GM12878 (cell line): ENCODE data around the gene TMEM217. TPM values are rescaled to one million over a fixed set of nuclear protein-coding genes. Genes with fewer than 3 reads are reported as not detected.

Experiments used
- BACH1 ChIP-seq: fragments of 450-650 bp; IDR thresholded peaks from 2 replicates; pipeline ENCODE4 v1.6.1; 2017; ENCODE audit warnings: mild to moderate bottlenecking, borderline replicate concordance
- CEBPB ChIP-seq, 2 experiments: fragments of 150-350 bp in 1 of 2; IDR thresholded peaks; 2 replicates each; pipeline ENCODE4 v1.6.1; 2012 to 2014; ENCODE audit warnings: low read depth in 2 of 2, low read length in 2 of 2, borderline replicate concordance in 1 of 2, inconsistent platforms in 1 of 2
- ETV6 ChIP-seq, 2 experiments: fragments of 450-650 bp in 1 of 2; IDR thresholded peaks in 1 of 2; conservative IDR thresholded peaks in 1 of 2; 2 replicates each; pipeline ENCODE4 v1.6.1; 2014; ENCODE audit warnings: antibody characterized with exemption in 1 of 2, borderline replicate concordance in 1 of 2, low read depth in 1 of 2, mild to moderate bottlenecking in 1 of 2, moderate library complexity in 1 of 2
- GATAD2B ChIP-seq: fragments of 450-650 bp; conservative IDR thresholded peaks from 2 replicates; pipeline ENCODE4 v1.6.1; 2017; ENCODE audit warnings: low read depth, mild to moderate bottlenecking, moderate library complexity
- MEF2A ChIP-seq: IDR thresholded peaks from 2 replicates; pipeline ENCODE4 v1.6.1; 2011; ENCODE audit warnings: low read depth, mild to moderate bottlenecking, low read length, moderate library complexity; ENCODE audit not compliant: insufficient read depth
- POLR2A ChIP-seq: IDR thresholded peaks from 2 replicates; pipeline ENCODE4 v1.6.1; 2011; ENCODE audit warnings: low read depth, mild to moderate bottlenecking, low read length
- POU2F2 ChIP-seq: IDR thresholded peaks from 3 replicates; pipeline ENCODE4 v1.6.1; 2011; ENCODE audit warnings: low read depth, mild to moderate bottlenecking, low read length, borderline replicate concordance
- PRDM15 ChIP-seq: fragments of 450-650 bp; formaldehyde crosslinking; IDR thresholded peaks from 2 replicates; pipeline ENCODE4 v1.4.0; 2020; ENCODE audit warnings: mild to moderate bottlenecking, moderate library complexity
- RAD51 ChIP-seq: fragments of 450-650 bp; IDR thresholded peaks from 2 replicates; pipeline ENCODE4 v1.6.1; 2016; ENCODE audit warnings: moderate library complexity, mild to moderate bottlenecking, inconsistent platforms
- SIN3A ChIP-seq: IDR thresholded peaks from 2 replicates; pipeline ENCODE4 v1.6.1; 2012; ENCODE audit warnings: low read depth, low read length, improper control_type of control experiment
- SMAD5 ChIP-seq: IDR thresholded peaks from 2 replicates; pipeline ENCODE4 v1.6.1; 2016; ENCODE audit warnings: antibody characterized with exemption, low read depth
- SPI1 ChIP-seq: IDR thresholded peaks from 2 replicates; pipeline ENCODE4 v1.6.1; 2011; ENCODE audit warnings: low read depth, mild to moderate bottlenecking, low read length, moderate library complexity, borderline replicate concordance; ENCODE audit not compliant: insufficient read depth
- TAF1 ChIP-seq: IDR thresholded peaks from 2 replicates; pipeline ENCODE4 v1.6.1; 2011; ENCODE audit warnings: mild to moderate bottlenecking, low read depth, low read length, borderline replicate concordance
- WRNIP1 ChIP-seq: IDR thresholded peaks from 2 replicates; pipeline ENCODE4 v1.6.1; 2011; ENCODE audit warnings: low read depth, low read length, improper control_type of control experiment, borderline replicate concordance
- ZNF217 ChIP-seq: fragments of 450-650 bp; IDR thresholded peaks from 2 replicates; pipeline ENCODE4 v1.6.1; 2017; ENCODE audit warnings: antibody characterized with exemption, mild to moderate bottlenecking
- polyA plus RNA-seq, 11 experiments: library from polyadenylated mRNA; depleted of rRNA in 4 of 11; unstranded in 6 of 11; stranded (reverse) in 5 of 11; fragments of >200 nt; fragmentation: Nextera tagmentation in 4 of 11; fragmentation: Illumina TruSeq in 1 of 11; extraction: Ambion mirVana in 4 of 11; extraction: Trizol in 1 of 11; gene quantifications; 1 replicate in 1 of 11; 2 replicates in 10 of 11; pipeline versions ENCODE4 v1.2.1 to v1.2.3, GENCODE V29; 2011 to 2016; ENCODE audit warnings: inconsistent platforms in 2 of 11, missing spikeins in 2 of 11, low read depth in 1 of 11
- total RNA-seq, 4 experiments: library from RNA; depleted of rRNA in 3 of 4; stranded (reverse); fragments of >200 nt in 3 of 4; fragmentation: Illumina TruSeq in 1 of 4; extraction: Trizol in 1 of 4; gene quantifications; 2 replicates each; pipeline versions ENCODE4 v1.2.1 to v1.2.3, GENCODE V29; 2013 to 2021
- TF ChIP-seq, protein P1 (sequence below): fragments of 450-650 bp; IDR thresholded peaks from 2 replicates; pipeline ENCODE4 v1.6.1; 2018; ENCODE audit warnings: borderline replicate concordance, mild to moderate bottlenecking; ENCODE audit not compliant: partially characterized antibody
- TF ChIP-seq, protein P2 (sequence below): fragments of 450-650 bp; conservative IDR thresholded peaks from 2 replicates; pipeline ENCODE4 v1.6.1; 2017; ENCODE audit warnings: mild to moderate bottlenecking, moderate library complexity
- TF ChIP-seq, protein P3 (sequence below): IDR thresholded peaks from 2 replicates; pipeline ENCODE4 v1.6.1; 2011; ENCODE audit warnings: borderline replicate concordance, low read depth, mild to moderate bottlenecking, moderate library complexity, low read length; ENCODE audit not compliant: insufficient read depth, poor library complexity, severe bottlenecking

The TMEM217 gene
- total and polyA plus RNA-seq, 10 of the 15 experiments (the other 5 are each of a cell fraction or from before 2014, with no cell fraction given): 1.3 to 4.5 (median 2.3) TPM

GRCh38 chr6:37257634-37258404 lies at the start of gene TMEM217, which contains the start of gene TBC1D22B (continued):
- TF ChIP-seq, protein P1, sequence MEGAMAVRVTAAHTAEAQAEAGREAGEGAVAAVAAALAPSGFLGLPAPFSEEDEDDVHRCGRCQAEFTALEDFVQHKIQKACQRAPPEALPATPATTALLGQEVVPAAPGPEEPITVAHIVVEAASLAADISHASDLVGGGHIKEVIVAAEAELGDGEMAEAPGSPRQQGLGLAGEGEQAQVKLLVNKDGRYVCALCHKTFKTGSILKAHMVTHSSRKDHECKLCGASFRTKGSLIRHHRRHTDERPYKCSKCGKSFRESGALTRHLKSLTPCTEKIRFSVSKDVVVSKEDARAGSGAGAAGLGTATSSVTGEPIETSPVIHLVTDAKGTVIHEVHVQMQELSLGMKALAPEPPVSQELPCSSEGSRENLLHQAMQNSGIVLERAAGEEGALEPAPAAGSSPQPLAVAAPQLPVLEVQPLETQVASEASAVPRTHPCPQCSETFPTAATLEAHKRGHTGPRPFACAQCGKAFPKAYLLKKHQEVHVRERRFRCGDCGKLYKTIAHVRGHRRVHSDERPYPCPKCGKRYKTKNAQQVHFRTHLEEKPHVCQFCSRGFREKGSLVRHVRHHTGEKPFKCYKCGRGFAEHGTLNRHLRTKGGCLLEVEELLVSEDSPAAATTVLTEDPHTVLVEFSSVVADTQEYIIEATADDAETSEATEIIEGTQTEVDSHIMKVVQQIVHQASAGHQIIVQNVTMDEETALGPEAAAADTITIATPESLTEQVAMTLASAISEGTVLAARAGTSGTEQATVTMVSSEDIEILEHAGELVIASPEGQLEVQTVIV: no peak
- peak; percentile 70 for TF ChIP-seq GATAD2B
- TF ChIP-seq POU2F2: 0 out of 3 replicates have a peak, but pooled peaks have one; percentile 9
- TF ChIP-seq, protein P2, sequence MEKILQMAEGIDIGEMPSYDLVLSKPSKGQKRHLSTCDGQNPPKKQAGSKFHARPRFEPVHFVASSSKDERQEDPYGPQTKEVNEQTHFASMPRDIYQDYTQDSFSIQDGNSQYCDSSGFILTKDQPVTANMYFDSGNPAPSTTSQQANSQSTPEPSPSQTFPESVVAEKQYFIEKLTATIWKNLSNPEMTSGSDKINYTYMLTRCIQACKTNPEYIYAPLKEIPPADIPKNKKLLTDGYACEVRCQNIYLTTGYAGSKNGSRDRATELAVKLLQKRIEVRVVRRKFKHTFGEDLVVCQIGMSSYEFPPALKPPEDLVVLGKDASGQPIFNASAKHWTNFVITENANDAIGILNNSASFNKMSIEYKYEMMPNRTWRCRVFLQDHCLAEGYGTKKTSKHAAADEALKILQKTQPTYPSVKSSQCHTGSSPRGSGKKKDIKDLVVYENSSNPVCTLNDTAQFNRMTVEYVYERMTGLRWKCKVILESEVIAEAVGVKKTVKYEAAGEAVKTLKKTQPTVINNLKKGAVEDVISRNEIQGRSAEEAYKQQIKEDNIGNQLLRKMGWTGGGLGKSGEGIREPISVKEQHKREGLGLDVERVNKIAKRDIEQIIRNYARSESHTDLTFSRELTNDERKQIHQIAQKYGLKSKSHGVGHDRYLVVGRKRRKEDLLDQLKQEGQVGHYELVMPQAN: peak; percentile 68
- TF ChIP-seq TAF1: peak; percentile 66; the same call in 1 of the 2 replicates
- TF ChIP-seq BACH1: peak; percentile 66
- TF ChIP-seq, protein P3, sequence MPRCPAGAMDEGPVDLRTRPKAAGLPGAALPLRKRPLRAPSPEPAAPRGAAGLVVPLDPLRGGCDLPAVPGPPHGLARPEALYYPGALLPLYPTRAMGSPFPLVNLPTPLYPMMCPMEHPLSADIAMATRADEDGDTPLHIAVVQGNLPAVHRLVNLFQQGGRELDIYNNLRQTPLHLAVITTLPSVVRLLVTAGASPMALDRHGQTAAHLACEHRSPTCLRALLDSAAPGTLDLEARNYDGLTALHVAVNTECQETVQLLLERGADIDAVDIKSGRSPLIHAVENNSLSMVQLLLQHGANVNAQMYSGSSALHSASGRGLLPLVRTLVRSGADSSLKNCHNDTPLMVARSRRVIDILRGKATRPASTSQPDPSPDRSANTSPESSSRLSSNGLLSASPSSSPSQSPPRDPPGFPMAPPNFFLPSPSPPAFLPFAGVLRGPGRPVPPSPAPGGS: no peak
- TF ChIP-seq RAD51: 0 out of 2 replicates have a peak, but pooled peaks have one; percentile 11
- TF ChIP-seq WRNIP1: no peak
- TF ChIP-seq PRDM15 (CRISPR knock-in tag): no peak
- peak in 1 of 2 experiments; percentile 62; a peak in 2 of 4 replicates for TF ChIP-seq ETV6 (conservative IDR thresholded peaks at IDR 0.05 in 1 of 2, IDR thresholded peaks at IDR 0.05 in 1 of 2; ENCODE audit: borderline replicate concordance in 1 of 2, low read depth in 1 of 2)
- TF ChIP-seq POLR2A: peak; percentile 91
- TF ChIP-seq SIN3A: peak; percentile 53; the same call in 1 of the 2 replicates
- no peak for TF ChIP-seq MEF2A
- no peak for TF ChIP-seq CEBPB (IDR thresholded peaks at IDR 0.05; ENCODE audit: borderline replicate concordance in 1 of 2, low read depth in 2 of 2, low read length in 2 of 2)
- no peak; the same call in 1 of the 2 replicates for TF ChIP-seq ZNF217
- TF ChIP-seq SPI1: 0 out of 2 replicates have a peak, but pooled peaks have one; percentile 2
- TF ChIP-seq SMAD5: 0 out of 2 replicates have a peak, but pooled peaks have one; percentile 39
